NCI-H1694 treated with DMSO at 0.1 percent for 48 hours (cell line): ENCODE data around the gene INPP4B.

Source experiments
- DNase-seq: peaks from one replicate; lab custom pipeline; 2025; lab: John Stamatoyannopoulos, UW

INPP4B gene

GRCh38 chr4:142345924-142346323 lies 500.2 kb downstream of the INPP4B start:
- no peak for DNase-seq

DNA sequence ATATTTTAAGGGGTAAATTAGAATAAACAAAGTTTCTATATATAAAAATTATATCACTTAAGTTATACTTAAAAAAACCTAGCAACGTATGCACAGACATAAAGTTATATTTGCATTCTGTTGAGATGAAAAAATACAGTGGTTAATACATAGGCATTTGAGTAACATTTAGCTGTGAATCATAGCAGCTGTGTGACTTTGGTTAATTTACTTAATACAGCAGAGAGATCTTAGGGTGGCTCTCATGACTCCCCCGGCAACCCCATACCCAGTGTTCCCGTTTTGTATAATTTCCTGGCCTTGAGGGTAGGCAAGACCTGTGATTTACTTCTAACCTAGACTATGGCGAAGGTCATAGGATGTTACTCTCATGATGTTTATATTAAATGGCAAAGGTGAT lies 504.8 kb downstream of the INPP4B start:
- DNase-seq: no peak

DNA sequence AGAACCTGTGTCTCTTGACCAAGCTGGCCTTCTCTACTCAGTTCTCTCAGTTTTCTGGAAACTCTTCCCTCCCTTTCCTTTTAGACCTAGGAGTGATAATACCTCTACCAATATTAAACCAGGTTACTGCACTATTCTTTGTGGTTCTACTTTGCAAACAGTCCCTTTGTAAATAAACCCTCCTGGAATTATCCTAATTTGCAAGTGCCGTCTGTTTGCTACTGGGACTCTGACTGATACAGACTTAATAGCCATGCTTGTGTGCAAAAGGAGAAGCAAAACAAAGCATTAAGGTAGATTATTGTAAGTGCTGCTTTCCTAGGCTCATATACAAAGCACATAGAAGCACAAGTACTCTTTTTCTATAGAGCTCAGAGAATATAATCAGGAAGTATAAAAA lies 507.0 kb downstream of the INPP4B start:
- DNase-seq: no peak

DNA sequence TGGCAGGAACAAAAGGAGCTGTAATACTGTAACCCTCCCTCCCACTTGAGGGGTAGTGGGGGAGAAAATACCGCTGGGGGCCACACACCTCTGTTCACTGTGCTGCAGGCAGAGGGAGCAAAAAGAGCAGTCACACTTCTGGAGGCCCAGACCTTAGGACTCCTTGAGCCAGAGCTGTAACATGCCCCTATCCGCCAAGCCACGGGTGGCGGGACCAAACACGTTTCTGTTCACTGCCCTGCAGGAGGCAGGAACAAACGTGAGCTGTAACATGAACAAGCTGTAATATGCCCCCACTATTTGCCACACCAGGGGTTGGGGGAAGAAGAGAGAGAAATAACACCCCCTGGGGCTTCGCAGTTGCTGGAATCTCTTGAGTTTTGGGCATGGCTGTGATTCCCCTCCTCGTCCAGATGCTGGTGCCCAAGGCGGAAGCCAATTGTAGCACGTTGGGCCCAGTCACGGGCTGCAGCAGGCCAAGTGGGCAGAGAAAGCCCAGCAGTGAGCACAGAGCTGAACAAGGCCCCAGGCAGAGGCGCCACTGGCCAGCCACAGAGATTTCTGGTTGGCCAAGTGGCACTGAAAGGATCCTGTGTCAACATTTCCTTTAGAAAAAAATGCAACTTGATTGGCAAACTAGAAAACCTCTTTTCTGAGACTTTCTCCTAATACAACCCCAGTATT lies 509.7 kb downstream of the INPP4B start:
- DNase-seq: no peak

DNA sequence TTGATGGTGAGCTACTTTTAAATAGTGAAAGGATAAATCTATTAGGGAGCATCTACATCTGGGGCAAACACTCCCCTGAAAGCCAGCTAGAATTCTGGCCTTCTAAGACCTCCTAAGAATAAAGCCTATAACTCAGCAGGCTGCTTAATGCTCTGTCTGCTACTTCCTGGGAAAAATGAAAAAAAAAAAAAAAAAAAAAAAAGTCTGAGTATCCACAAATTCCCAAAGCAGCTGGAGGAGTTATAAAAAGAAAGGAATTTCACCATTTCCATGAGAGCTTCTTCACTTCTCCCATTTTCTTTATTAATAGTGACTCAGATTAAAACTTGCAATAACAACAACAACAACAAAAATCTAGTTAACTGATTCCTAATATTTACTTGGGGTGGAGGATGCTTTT lies 511.2 kb downstream of the INPP4B start:
- DNase-seq: no peak

- no peak for DNase-seq
Measured at GRCh38 chr4:142331646-142332045, 514.5 kb downstream of the INPP4B start.

DNA sequence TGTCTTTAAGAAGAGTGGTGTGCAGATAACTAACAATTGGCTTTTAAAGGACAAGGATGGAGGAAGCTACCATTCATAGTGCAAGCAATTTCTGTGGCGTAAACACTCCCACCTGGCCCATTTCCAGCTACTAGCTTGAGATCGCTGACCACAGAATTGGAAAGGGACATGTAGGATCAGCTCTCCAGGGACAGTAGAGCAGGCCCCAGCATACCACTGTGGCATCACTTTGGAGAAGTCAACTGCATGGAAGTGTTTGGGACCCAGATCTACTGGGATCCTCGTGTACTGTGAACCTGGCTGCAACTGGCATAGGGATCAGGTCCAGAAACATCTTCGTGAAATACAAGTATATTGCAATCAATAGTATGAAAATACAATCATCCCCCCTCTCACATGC lies 515.0 kb downstream of the INPP4B start:
- DNase-seq: no peak

- no peak for DNase-seq
Measured at GRCh38 chr4:142330311-142330710, 515.8 kb downstream of the INPP4B start.

DNA sequence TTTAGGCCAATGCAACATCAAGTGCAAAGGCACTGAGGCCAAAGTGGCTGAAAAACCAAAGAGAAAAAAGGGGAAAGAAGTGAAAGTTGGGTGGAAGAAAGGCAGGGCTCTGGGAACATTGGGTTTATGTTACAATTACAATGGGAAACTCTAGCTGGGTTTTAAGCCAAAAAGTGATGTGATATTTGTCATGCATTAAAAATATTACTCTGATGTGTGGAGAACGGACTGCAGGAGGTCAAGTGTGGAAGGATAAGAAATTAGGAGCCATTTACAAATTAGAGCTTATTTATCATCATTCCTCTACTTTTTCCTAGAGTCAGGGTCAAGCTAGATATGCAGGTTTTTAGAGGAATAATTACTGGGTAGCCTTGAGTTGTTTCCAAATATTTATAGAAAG lies 516.8 kb downstream of the INPP4B start:
- DNase-seq: no peak

- no peak for DNase-seq
Measured at GRCh38 chr4:142326181-142326580, 519.9 kb downstream of the INPP4B start.

DNA sequence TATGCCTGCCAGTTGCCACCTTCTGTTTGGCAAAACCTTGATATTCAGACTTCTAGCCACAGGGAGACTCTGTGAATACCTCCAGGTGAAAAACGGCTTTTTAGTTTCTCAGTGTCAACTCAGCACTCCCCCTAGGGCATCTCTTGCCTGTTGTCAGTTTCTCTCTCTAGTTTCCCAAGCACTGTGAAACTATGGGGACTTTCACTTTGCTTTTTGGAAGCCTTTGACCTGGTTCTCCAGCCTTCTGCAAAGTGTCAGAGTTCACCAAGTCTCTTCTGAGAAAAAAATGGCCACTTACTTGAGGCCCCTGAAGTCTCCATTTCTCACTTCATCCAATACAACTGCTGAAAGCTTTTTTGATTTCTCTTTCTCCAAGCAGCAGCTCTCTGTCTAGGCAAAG lies 521.5 kb downstream of the INPP4B start:
- DNase-seq: no peak

DNA sequence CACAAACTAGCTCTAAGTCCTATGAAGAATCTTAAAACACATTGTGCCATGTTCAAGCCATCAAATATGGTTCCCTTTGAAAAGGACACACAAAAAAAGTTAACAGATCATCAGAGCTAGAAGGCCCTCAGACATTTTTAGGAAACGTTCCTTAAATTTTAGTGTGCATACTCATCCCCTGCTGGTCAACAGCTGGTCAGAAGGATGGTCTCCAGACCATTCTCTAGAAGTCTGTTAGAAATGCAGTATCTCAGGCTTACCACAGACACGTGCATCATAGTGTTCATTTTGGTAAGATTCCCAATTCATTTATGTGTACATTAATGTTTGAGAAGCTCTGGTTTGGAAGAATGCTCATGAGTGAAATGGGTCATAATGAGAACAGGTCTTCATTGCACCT lies 523.1 kb downstream of the INPP4B start:
- no peak for DNase-seq

- DNase-seq: no peak
Measured at GRCh38 chr4:142318280-142318679, 527.8 kb downstream of the INPP4B start.

DNA sequence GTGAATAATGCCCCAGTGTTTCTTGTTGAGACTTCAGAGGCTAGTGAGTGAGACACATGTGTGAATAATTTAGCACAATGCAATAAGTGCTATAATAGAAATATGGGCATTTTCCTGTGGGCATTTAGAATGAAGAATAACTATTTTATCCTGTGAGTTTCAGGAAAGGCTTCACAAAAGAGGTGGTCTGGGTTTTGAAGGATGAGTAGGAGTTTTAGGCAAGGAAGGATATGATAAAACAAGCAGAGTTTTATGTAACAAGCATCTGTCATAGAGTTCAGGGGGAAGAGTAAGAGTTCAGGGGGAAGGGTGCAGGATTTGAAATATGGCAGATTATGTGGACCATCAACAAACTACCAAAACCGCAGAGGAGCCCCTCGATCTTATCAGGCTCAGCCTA lies 529.2 kb downstream of the INPP4B start:
- DNase-seq: no peak

DNA sequence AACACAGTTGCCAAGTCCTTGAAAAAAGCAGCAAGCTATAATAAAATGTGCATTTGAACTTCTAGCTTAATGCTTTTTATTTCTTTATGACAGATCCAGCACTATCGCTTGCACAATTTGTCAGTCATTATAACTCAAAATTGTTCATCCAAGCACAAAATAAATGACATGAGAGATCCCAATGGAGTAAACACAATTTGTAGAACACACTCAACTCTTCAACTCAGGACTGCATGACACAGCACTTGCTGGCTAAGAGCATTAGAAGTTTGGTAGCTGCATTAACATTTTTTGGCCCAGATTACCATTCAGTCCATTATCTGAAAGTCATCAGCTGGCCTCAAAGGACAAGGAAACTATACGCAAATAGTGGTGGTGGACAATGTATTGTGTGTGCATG lies 530.1 kb downstream of the INPP4B start:
- no peak for DNase-seq

- DNase-seq: no peak
Measured at GRCh38 chr4:142314686-142315085, 531.4 kb downstream of the INPP4B start.

DNA sequence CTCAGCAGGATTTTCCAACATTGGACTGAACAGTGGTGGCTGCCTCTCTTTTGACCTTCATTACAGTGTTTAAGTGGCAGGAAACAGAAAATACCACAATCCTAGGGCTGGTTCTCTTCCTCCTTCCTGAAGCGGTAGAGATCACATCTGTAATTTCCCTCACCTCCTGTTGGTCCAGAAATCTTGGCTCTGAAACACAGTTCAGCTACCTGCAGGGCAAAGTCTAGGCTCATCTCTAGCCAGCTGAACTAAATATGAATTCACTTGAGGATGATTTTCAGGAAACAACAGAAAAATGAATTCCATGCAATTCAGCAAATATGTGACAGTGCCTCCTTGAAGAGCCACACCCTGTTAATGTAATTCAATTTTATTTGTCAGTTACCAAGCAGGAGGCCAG lies 531.9 kb downstream of the INPP4B start:
- DNase-seq: no peak

DNA sequence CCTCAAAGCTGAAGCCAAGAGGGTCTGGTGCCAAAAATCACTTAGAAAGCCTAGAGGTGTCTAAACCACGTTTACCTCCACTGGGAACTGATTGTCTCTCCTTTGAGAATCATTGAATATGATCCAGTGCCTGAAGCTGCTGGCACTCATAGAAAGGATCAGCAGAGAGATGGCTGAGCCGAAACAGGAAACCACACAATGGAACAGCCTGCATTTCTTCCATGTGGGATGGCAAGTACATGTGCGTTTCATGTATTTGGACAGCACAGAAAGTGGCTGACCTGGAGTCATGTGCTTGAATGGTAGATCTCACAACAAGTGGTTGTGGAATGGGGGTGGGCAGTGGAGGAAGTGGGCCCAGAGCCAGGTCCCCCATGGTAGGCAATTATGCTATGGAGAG lies 533.7 kb downstream of the INPP4B start:
- DNase-seq: no peak

DNA sequence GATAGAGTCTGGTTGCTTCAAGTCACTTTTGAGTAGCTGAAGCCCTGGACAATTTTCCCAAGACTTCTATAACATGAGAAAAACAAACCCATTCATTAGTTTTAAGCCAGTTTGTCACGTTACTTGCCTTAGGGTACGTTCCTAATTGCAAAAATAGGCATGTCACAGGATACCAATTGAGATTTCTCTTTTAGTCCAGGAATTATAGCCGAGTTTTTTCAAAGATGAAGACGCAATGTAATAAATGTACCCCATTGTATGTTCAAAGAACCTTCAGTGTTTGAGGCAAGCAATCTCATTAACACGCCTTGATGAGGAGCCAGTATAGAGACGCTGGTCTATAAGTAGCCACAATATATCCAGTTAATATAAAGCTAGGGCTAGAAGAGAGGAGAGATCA lies 534.2 kb downstream of the INPP4B start:
- no peak for DNase-seq

- DNase-seq: no peak
Measured at GRCh38 chr4:142309772-142310171, 536.3 kb downstream of the INPP4B start.

- no peak for DNase-seq
Measured at GRCh38 chr4:142307857-142308256, 538.2 kb downstream of the INPP4B start.

DNA sequence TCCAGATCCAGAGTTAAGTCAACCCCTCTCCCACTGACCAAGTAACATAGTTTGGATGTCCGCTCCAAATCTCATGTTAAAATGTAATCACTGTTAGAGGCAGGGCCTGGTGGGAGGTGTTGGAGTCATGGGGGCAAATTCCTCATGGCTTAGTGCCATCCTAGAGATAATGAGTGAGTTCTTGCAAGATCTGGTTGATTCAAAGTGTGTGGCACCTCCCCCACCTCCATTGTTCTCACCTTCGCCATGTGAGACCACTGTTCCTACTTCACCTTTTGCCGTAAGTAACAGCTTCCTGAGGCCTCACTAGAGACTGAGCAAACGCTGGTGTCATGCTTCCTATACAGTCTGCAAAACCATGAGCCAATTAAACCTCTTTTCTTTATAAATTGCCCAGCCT lies 548.8 kb downstream of the INPP4B start:
- DNase-seq: no peak

DNA sequence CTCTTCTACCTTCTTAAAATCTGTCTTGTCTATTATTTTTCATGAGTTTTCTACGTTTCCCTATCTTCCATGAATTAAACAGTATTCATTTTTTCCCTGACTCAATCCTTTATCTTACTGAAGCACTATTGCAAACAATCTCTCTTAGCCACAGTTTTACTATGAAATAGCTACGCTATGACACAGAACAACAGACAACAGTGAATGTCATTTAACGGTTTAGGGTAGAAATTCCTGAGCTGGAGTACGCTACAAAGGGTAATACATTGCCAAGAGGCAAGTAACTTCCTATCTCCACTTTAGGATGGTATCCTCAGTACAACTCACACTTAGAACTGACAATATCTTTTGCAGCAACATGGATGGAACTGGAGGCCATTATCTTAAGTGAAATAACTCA lies 552.6 kb downstream of the INPP4B start:
- DNase-seq: no peak

- no peak for DNase-seq
Measured at GRCh38 chr4:142292231-142292630, 553.9 kb downstream of the INPP4B start.
